CD4-positive, alpha-beta T cell treated with Interleukin-12 subunit alpha and Interleukin-12 subunit beta, for 1 hour (primary cell): ENCODE measurements around the gene MAD1L1.

ENCODE experiments used
- DNase-seq: peaks from one replicate; pipeline ENCODE4 v3.0.0-alpha.2; 2020

The MAD1L1 gene

DNA sequence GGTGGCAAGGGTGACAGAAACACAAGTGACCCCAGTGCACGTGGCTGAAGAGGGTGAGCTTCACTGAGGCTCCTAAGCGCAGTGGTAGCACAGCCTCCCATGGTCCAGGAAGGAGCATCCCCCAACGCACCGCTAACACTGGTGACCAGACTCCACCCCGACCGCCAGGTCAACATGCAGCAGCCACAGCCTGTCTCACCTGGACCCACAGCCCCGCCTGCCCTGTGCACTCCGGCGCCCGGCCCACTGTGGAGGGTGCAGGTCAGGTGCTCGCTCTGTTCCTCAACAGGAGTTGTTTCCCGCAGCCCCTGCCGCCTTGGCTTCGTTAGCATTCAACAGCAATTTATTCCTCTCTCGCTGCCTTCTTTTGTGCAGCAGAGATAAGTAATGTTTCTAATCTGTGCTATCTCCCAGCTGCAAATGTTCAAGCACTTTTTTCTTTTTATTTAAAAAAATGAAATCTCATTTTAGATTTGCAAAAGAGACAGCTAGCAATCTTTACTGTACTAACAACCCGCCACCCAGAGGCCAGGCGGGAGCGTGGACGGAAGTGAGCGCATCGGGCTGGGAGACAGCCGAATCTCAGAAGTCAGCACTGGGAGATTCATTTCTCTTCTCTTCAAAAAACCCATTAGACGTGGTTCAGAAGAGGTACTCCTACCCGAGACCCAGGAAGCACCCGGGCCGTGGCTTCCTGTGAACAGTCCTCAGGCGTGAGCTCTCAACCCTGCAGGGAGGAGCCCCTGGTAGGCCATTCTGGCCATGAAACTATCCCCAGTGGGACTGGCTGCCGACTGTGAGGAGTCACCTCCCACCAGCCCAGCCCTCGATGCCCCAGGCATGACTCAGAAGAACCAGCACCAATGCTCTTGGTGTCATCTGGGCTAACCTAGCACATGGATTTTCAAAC is 133.4 kb downstream of the MAD1L1 start:
- peak; percentile 13 for DNase-seq

- DNase-seq = no peak
Measured at GRCh38 chr7:2098496-2098895, 134.2 kb downstream of the MAD1L1 start.

DNA sequence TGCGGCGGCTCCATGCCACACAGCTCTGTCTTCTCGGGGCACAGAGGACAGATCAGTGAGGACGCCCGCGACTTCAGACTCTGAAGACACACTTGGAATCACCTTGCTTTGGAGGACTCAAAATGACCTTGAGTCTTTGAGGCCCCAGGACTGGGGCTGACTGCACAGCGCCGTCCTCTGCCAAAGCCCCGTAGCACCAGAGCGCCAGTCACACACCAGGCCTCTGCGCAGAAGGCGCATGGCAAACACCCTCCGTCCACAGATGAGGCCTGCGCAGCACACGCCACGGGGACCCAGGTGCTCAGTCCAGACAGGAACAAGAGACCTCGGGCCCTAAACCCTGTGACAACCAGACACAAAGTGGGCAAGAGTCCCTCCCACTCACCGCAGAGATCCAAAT is 134.7 kb downstream of the MAD1L1 start:
- DNase-seq = no peak

DNA sequence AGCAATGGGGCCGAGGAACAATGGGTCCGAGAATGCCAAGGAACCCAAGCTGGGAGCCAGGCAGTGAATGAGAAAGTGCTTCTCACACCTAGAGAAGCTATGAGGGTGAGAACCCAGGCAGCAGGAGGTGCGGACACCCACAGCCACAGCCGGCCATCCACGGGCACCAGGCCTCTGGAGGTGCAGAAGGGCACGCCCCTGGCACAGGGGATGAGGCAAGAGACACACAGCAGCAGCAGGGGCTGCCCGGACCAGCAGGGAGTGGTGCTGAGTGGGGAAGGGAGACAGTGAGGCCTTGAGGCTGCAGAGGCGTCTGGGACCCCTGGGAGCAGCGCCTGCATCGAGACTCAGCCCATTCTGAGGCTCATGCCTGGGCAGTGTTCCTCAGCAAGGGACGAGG is 135.3 kb downstream of the MAD1L1 start:
- DNase-seq = no peak

GRCh38 chr7:2096692-2097387 is 135.9 kb downstream of the MAD1L1 start:
- no peak for DNase-seq

DNA sequence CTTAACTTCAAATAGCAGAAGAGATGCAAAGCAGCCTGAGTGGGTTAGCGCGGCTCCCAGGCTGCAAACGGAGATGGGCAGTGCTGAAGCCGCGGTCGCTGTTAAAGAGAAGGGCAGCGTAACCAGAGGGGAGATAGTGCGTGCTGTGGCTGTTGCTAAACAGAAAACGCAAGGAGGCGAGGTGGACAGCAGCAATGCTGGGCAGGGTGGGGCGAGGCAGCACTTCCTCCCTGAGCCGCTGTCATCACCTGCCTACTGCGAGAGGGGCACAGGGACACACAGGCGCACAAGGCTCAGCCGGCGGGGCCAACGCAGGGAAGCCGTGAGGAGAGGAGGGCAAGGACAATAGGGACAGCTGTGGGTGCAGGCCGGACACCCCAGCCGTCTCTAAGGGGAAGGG is 137.3 kb downstream of the MAD1L1 start:
- no peak for DNase-seq

GRCh38 chr7:2094454-2095045 is 138.2 kb downstream of the MAD1L1 start:
- DNase-seq = no peak

GRCh38 chr7:2093843-2094220 is 138.9 kb downstream of the MAD1L1 start:
- DNase-seq = no peak

GRCh38 chr7:2093215-2093842 is 139.4 kb downstream of the MAD1L1 start:
- DNase-seq = no peak

- no peak for DNase-seq
Measured at GRCh38 chr7:2092279-2092678, 140.5 kb downstream of the MAD1L1 start.

- DNase-seq = no peak
Measured at GRCh38 chr7:2090526-2091520, 141.9 kb downstream of the MAD1L1 start.

DNA sequence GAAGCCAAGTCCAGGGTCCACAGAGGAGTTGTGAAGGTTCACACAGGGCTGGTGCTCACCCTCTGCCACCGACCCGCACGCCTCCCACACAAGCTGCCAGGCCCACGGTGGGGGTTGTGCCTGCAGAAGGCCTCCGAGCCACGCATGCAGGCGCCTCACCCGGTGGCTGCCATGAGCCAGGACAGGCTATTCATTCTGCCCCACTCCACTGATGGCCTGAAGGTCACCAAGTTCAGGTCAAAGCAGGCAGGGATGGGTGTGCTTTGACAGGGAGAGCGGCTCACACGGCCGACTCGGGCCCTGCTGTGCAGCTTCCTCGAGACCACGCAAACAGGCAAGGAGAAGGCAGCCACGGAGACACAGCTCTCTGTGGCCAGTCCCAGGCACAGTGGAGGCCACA is 143.9 kb downstream of the MAD1L1 start:
- no peak for DNase-seq

- no peak for DNase-seq
Measured at GRCh38 chr7:2087744-2088143, 145.0 kb downstream of the MAD1L1 start.

DNA sequence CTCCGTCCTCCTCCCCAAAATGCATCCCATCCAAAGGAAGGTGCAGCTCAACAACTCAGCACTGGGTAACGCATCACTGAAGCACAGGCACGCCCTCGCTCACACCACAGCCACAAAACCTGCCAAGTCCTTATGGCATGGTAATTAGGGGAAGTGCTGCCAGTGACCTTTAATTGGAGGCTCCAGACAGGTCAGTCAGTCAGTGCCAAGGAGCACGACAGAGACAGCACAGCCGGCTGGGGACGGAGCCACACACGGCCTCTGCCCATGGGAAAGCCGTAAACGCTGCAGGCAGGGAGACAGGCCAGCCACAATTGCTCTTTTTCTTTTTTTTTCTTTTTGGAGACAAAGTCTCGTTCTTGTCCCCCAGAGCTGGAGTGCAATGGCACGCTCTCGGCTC is 146.5 kb downstream of the MAD1L1 start:
- no peak for DNase-seq

- DNase-seq = no peak
Measured at GRCh38 chr7:2085804-2086203, 146.9 kb downstream of the MAD1L1 start.

GRCh38 chr7:2084781-2085505 is 147.8 kb downstream of the MAD1L1 start:
- no peak for DNase-seq

GRCh38 chr7:2084331-2084730 is 148.4 kb downstream of the MAD1L1 start:
- no peak for DNase-seq

DNA sequence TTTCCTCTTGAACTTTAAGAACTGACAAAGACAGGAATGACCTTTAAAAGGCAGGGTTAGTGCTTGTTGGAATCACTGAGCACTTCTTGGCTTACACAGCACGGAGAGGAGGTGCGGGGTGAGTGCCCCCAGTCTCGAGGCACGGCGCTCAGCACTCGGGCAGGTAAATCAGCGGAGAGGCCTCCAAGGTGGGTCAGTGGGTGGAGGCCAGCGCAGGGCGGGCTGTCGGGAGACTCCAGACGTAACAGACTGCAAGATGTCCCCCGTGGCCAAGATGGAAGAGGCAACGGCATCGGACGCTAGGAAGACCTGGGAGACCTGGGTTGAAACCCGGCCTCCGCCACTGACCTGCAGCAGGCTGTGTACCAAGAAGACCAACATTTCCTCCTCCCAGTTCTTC is 149.4 kb downstream of the MAD1L1 start:
- DNase-seq = no peak

GRCh38 chr7:2082139-2082998 is 150.4 kb downstream of the MAD1L1 start:
- no peak for DNase-seq

DNA sequence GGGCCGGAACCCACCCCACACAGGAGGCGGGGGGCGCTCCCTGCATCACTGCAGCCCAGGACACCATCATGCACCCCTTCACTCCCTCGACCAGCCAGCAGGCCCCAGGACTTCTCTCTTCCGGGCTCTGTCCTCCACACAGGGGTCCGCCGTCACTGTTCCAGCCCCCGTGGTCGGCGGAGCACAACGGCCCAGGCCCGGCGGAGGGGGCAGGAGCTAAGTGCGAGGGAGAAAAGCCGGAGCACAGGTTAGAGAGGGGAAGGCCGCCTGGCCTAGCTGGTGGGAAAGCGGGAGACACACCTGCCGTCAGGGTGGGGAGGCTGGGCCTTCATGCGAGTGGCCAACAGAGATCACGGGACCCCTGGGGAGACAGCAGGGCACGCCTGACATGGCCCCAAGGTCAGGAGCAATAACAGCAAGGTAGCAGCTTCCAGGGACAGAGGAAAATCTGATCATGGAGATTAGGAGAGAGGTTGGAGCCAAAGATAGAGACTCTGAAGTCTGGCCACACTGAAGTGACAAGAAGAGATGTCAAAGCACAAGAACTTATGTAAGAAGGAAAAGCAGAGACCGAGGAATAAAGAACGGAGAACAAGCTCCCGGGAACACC is 151.1 kb downstream of the MAD1L1 start:
- DNase-seq = no peak
